ENCODE measurements around the gene SH3TC1. TPM values are rescaled to one million over a fixed set of nuclear protein-coding genes. Genes with fewer than 3 reads are reported as not detected.

The SH3TC1 gene
- total RNA-seq, 4 donors from 2014 or later: 15.0 to 78.6 (median 41.4) TPM

- DNase-seq: no peak
- H3K4me3 ChIP-seq: no peak overlapping the region
- WGBS, 2 donors (ENCODE audit: low coverage in 1 of 2): 81 to 83% methylated on average over 1 to 19 of the region's 19 CpGs
- TF ChIP-seq CTCF (IDR thresholded peaks at IDR 0.05) (no peak), POLR2AphosphoS5 (IDR thresholded peaks at IDR 0.05) (no peak), EP300 (IDR thresholded peaks at IDR 0.05; ENCODE audit: low read depth) (no peak), POLR2A (IDR thresholded peaks at IDR 0.05) (no peak)
- in situ Hi-C loops (cut with MboI; ENCODE audit: low pct_ligation_motif_present in 1 of 4, low pct_unique_long_range_greater_than_20kb in 1 of 4, low sequenced_read_pairs in 3 of 4) (no loop called here), intact Hi-C loops (cut with DNase I; ENCODE audit: low total_unique reads) (no loop called here)
- peaks cover 6 to 39% (median 20%) of the 10 kb centered on the region in 4 donors for H3K4me1 ChIP-seq
- no peaks in the 10 kb centered on the region for H3K9me3 ChIP-seq
- H3K27ac ChIP-seq: no peak overlapping the region
- H3K36me3 ChIP-seq: no peaks in the 10 kb centered on the region
- H3K27me3 ChIP-seq: no peaks in the 10 kb centered on the region
Measured at GRCh38 chr4:8194306-8195242, 4.5 kb upstream of the SH3TC1 start.

- in situ Hi-C loops (cut with MboI; ENCODE audit: low pct_ligation_motif_present in 1 of 4, low pct_unique_long_range_greater_than_20kb in 1 of 4, low sequenced_read_pairs in 3 of 4) (no loop called here), intact Hi-C loops (cut with DNase I; ENCODE audit: low total_unique reads) (no loop called here)
- no peaks in the 10 kb centered on the region for H3K27me3 ChIP-seq
- H3K9me3 ChIP-seq: no peaks in the 10 kb centered on the region
- H3K27ac ChIP-seq: no peak overlapping the region
- H3K4me3 ChIP-seq: no peak overlapping the region
- TF ChIP-seq EP300 (IDR thresholded peaks at IDR 0.05; ENCODE audit: low read depth): no peak
- TF ChIP-seq POLR2A (IDR thresholded peaks at IDR 0.05): no peak
- peaks cover 6 to 38% (median 28%) of the 10 kb centered on the region in 4 donors for H3K4me1 ChIP-seq
- no peak for DNase-seq
- H3K36me3 ChIP-seq: no peaks in the 10 kb centered on the region
- WGBS, 2 donors (ENCODE audit: low coverage in 1 of 2): 71% methylated on average over 7 of the region's 7 CpGs; no CpG with 5 or more reads in 1 of the 2 donors
Measured at GRCh38 chr4:8195431-8195830, 3.7 kb upstream of the SH3TC1 start.

GRCh38 chr4:8195841-8196458, 3.1 kb upstream of the SH3TC1 start:
- DNase-seq: no peak
- Histone ChIP-seq H3K9me3 (no peaks in the 10 kb centered on the region), H3K4me1 (peaks cover 6 to 34% (median 28%) of the 10 kb centered on the region in 4 donors), H3K4me3 (no peak overlapping the region), H3K27me3 (no peaks in the 10 kb centered on the region), H3K27ac (no peak overlapping the region), H3K36me3 (no peaks in the 10 kb centered on the region)
- 82% methylated on average over 20 of the region's 20 CpGs; no CpG with 5 or more reads in 1 of the 2 donors for WGBS, 2 donors (ENCODE audit: low coverage in 1 of 2)
- no peak for TF ChIP-seq POLR2A (IDR thresholded peaks at IDR 0.05)
- TF ChIP-seq EP300 (IDR thresholded peaks at IDR 0.05; ENCODE audit: low read depth): no peak
- no peak for TF ChIP-seq CTCF (IDR thresholded peaks at IDR 0.05)
- TF ChIP-seq POLR2AphosphoS5 (IDR thresholded peaks at IDR 0.05): no peak
- intact Hi-C loops (cut with DNase I; ENCODE audit: low total_unique reads): no loop called here
- in situ Hi-C loops (cut with MboI; ENCODE audit: low pct_ligation_motif_present in 1 of 4, low pct_unique_long_range_greater_than_20kb in 1 of 4, low sequenced_read_pairs in 3 of 4): no loop called here

GRCh38 chr4:8197521-8197920, 1.6 kb upstream of the SH3TC1 start:
- Histone ChIP-seq H3K9me3 (no peaks in the 10 kb centered on the region), H3K27ac (no peak overlapping the region), H3K4me1 (peaks cover 6 to 31% (median 26%) of the 10 kb centered on the region in 4 donors), H3K4me3 (no peak overlapping the region), H3K27me3 (no peaks in the 10 kb centered on the region), H3K36me3 (no peaks in the 10 kb centered on the region)
- WGBS, 2 donors (ENCODE audit: low coverage in 1 of 2): 87% methylated on average over 13 of the region's 13 CpGs; no CpG with 5 or more reads in 1 of the 2 donors
- DNase-seq: no peak
- TF ChIP-seq EP300 (IDR thresholded peaks at IDR 0.05; ENCODE audit: low read depth) (no peak), POLR2A (IDR thresholded peaks at IDR 0.05) (no peak), POLR2AphosphoS5 (IDR thresholded peaks at IDR 0.05) (no peak), CTCF (IDR thresholded peaks at IDR 0.05) (no peak)
- in situ Hi-C loops (cut with MboI; ENCODE audit: low pct_ligation_motif_present in 1 of 4, low pct_unique_long_range_greater_than_20kb in 1 of 4, low sequenced_read_pairs in 3 of 4) (no loop called here), intact Hi-C loops (cut with DNase I; ENCODE audit: low total_unique reads) (no loop called here)

Data from transverse colon (tissue), 4 donors.